Stimulated activated naive CD8-positive, alpha-beta T cell treated with anti-CD3 and anti-CD28 coated beads, Interleukin-15, Interleukin-2, amounts not matched to agents 100 ng/mL and 50 ng/mL, for 24 hours (primary cell): ENCODE results near the gene KIF13A.

Experiments used
- H3K27ac Mint-ChIP-seq: one replicate; pipeline ENCODE4 v1.8.0; 2021; ENCODE audit warnings: mild to moderate bottlenecking, mixed read lengths
- H3K27me3 Mint-ChIP-seq: one replicate; pipeline ENCODE4 v1.8.0; 2021; ENCODE audit warnings: mixed read lengths
- H3K36me3 Mint-ChIP-seq: one replicate; pipeline ENCODE4 v1.8.0; 2021; ENCODE audit warnings: low read depth, mixed read lengths
- H3K4me1 Mint-ChIP-seq: one replicate; pipeline ENCODE4 v1.8.0; 2021; ENCODE audit warnings: low read depth, mixed read lengths
- H3K4me3 Mint-ChIP-seq: one replicate; pipeline ENCODE4 v1.8.0; 2021; ENCODE audit warnings: mild to moderate bottlenecking, mixed read lengths
- H3K9me3 Mint-ChIP-seq: one replicate; pipeline ENCODE4 v1.8.0; 2021; ENCODE audit warnings: mixed read lengths

KIF13A gene

DNA sequence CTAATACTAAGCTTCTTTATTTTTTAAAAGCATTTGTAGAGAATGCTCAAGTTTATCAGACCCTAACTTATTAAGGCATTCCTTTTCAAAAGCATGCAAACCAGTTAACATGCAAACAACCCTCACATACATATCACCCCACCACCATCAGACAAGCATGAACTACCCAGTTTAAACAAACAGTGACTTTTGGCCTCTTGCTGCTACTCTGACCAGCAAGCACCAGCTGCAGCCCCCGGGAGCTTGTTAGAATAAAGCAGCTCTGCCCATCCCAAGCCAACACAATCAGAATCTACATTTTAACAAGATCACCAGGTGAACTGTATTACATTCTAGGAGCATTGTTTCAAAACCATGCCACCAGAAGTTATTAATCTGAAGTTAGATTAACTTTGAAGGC lies 274.9 kb downstream of the KIF13A start:
- no peaks in the 10 kb centered on the region for H3K27me3 Mint-ChIP-seq
- H3K4me3 Mint-ChIP-seq = no peak overlapping the region
- peaks cover 18% of the 10 kb centered on the region for H3K4me1 Mint-ChIP-seq
- H3K9me3 Mint-ChIP-seq = no peaks in the 10 kb centered on the region
- peaks cover 18% of the 10 kb centered on the region for H3K36me3 Mint-ChIP-seq
- no peak overlapping the region for H3K27ac Mint-ChIP-seq

DNA sequence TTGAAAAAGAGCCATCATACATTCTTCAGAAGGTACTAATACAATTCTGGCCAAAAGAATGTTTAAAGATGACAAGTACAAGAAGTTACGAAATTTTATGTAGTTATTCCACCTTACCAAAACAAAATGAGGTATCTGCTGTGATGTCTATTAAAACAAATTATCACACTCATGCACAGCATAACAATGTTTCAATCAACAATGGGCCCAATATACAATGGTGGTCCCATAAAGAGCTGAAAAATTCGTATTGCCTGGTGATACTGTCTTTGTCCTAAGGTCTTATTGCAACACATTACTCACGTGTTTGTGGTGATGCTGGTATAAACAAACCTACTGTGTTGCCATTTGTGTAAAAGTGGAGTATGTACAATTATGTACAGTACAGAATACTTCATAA lies 277.1 kb downstream of the KIF13A start:
- no peaks in the 10 kb centered on the region for H3K9me3 Mint-ChIP-seq
- H3K4me3 Mint-ChIP-seq = no peak overlapping the region
- H3K27me3 Mint-ChIP-seq = no peaks in the 10 kb centered on the region
- H3K4me1 Mint-ChIP-seq = peaks cover 29% of the 10 kb centered on the region
- H3K27ac Mint-ChIP-seq = no peak overlapping the region
- H3K36me3 Mint-ChIP-seq = peaks cover 28% of the 10 kb centered on the region

DNA sequence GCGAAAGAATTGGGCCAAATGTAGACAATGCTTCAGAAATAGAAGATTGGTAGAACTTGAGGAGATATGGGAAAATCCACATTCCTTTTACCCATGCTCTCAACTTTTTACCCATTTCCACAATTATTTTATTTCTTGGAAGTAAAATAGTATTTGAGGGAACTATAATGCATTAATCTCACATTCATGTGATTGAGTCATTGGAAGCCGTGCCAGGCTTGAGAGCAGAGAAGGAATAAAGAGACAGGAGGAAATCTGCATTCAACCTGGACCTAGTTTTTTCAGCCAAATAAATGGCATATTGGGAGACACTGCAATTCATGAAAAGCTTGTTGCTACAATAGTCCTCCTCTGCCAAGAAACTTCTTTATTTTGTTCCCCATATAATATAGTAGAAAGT lies 278.0 kb downstream of the KIF13A start:
- peaks cover 29% of the 10 kb centered on the region for H3K36me3 Mint-ChIP-seq
- H3K4me1 Mint-ChIP-seq = peaks cover 22% of the 10 kb centered on the region
- H3K4me3 Mint-ChIP-seq = no peak overlapping the region
- no peaks in the 10 kb centered on the region for H3K27me3 Mint-ChIP-seq
- no peaks in the 10 kb centered on the region for H3K9me3 Mint-ChIP-seq
- no peak overlapping the region for H3K27ac Mint-ChIP-seq
